ENCODE data around the gene ANKFY1.
"Not testable (repeated sequence)": the region's sequence is repeated elsewhere in the genome, so short reads cannot be mapped to it uniquely, and the experiment has no call there.

ANKFY1 gene

GRCh38 chr17:4150096-4150495 is 113.7 kb downstream of the ANKFY1 start:
- no peak for FAIRE-seq

GRCh38 chr17:4148611-4149308 is 115.0 kb downstream of the ANKFY1 start:
- FAIRE-seq: no peak

GRCh38 chr17:4147751-4148310 is 115.9 kb downstream of the ANKFY1 start:
- no peak for FAIRE-seq

DNA sequence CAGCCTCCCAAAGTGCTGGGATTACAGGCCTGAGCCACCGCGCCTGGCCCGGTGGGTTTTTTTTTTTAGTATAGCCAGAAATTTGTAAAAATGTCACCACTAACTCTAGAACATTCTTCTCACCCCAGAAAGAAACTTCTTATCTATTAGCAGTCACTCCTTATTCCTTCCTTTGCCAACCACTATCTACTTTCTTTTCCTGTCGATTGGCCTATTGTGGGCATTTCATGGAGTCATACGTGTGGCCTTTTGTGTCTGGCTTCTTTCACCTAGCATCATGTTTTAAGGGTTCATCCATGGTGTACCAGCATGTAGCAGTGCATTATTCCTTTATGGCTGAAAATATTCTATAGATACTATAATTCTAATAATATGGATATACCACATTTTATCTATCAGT is 117.1 kb downstream of the ANKFY1 start:
- no peak for FAIRE-seq

DNA sequence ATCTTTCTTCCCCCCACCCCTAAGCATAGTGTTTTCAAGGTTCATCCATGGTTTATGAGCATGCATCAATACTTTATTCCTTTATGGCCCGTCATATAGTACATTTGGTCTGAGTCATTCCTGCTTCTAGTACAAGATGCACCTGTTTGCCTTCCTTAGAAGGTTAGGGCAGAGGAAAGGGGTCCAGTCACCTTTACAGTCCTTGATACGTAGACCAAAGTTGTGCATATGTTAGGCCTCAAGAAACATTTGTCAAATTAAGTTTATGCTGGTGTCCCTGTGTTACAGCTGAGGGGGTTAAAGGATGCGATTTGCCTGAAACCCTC is 119.4 kb downstream of the ANKFY1 start:
- FAIRE-seq: no peak

GRCh38 chr17:4143563-4144421 is 120.0 kb downstream of the ANKFY1 start:
- FAIRE-seq: no peak

- FAIRE-seq: no peak
Observed at GRCh38 chr17:4142107-4142900, 121.5 kb downstream of the ANKFY1 start.

- FAIRE-seq: no peak
Observed at GRCh38 chr17:4140125-4140524, 123.7 kb downstream of the ANKFY1 start.

DNA sequence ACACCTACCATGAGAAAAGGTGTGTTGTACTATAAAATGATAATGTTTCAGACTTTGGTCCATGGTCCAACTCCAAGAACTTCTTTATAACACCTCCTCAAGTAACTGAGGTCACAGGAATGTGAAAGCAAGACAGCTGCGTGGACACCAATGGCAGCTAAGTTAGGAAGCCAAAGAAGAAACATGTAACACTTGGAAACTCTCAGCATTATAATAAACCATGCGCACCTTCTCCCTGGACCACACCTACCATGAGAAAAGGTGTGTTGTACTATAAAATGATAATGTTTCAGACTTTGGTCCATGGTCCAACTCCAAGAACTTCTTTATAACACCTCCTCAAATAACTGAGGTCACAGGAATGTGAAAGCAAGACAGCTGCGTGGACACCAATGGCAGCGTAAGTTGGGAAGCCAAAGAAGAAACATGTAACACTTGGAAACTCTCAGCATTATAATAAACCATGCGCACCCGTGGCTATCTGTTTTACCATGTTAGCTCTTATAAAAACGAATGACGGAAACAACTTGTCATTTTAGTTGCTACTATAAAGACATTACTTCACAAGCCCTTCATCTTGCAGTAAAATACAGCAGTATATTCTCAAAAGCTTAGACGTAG is 124.8 kb downstream of the ANKFY1 start:
- FAIRE-seq: not testable (repeated sequence)

GRCh38 chr17:4136373-4136772 is 127.4 kb downstream of the ANKFY1 start:
- no peak for FAIRE-seq

DNA sequence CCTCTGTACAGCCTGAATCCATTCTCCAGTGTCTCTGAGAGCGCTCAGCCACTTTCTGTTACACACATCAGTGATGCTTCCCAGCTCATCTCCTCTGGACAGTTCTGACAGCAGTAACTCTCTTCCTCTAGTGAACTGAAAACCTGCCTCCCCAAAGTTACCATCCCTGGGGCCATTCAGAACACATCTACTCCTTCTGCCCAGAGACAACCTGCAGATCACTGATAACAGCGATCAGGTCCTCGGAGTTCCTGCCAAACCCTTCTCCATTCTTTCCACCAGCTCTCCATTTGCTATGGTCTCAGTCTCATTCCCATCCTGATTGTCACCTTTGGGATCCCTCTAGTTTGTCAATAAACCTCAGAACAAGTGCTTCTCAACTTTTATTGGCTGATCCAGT is 128.3 kb downstream of the ANKFY1 start:
- FAIRE-seq: no peak

DNA sequence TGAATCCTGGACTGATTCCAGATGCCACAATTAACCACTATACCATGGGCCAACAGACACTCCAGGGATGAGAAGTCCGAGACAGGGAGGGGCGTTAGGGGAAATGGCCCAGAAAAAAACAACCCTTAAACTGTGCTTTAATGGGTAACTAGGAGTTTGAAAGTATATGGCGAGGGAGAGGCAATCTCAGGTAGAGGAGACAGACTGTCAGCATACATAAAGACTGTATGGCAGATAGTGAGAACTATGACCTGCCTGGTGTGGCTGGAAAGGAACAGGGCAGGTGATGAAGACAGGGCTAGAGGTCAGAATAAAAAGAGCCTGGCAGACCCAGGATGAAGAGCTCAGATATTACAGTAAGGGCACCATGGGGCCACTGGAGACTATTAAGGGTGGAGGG is 129.1 kb downstream of the ANKFY1 start:
- FAIRE-seq: no peak

DNA sequence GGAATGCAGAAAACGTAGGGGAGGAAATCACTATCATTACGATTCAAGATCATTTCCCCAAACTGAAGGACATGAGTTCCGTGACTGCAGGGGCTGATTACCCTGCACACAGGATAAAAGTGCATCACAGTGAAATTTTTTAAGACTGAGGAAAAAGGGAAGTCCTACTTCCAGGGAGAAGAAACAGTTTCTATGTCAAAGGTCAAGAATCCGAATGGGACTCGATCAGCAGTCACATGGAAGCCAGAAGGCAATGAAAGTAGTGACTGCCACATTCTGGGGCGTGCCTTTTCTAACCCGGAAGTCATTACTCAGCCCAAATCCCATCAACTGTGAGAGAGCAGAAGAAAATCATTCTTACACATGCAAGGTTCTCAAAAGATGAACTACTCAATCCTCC is 133.1 kb downstream of the ANKFY1 start:
- FAIRE-seq: no peak

DNA sequence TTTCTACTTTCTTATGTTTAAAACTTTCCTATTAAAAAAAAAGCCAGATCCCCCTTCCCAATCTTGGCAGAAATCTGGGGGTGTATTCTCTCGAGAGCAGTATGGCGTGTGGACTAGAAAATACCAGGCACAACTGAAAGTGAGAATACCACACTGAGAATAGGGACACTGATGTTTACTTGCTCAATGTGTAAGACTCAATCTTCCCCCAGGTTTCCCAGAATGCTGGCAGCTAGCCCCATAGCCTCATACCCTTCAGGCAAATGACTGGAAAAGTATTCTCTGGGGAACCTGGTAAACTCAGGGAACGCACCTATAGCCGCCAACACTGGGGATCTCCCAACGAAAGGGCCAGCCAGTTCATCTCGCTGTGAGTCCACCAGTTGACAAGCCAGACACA is 136.2 kb downstream of the ANKFY1 start:
- FAIRE-seq: no peak

DNA sequence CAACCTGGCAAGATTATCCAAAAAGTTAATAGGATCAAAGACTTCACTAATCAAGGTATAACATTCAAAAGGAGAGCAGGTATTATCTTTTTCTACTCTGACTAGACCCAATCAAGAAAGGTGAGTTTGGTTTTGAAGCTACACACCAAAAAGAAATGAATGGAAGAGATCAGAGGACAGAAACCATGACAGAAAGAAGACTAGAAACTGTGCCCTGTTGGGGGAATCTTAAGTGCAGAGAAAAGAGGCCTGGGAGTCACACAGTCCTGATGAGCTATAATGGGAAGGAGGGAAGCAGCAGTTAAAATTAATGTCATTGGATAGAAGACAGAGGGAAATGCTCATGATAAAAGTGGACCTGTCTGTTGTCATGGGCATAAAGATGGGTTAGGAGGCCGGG is 138.2 kb downstream of the ANKFY1 start:
- FAIRE-seq: no peak

DNA sequence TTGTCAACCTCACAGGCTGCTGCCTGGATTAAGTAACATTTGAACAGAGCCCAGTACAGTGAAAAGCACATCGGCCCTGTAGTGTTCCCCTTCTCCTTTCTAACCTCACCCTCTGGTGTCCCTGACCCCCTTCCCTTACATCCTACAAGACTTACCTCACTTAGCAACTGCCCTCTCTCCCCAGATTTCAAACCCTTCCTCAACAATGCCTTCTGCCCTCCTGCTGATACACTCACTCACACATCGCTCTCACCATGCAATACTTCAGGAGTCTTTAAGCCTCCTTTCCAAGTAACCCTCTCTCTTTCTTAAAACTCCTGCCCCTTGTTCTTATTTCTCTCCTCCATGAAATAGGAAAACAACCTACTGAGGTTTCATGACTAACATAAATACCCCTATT is 138.8 kb downstream of the ANKFY1 start:
- FAIRE-seq: no peak

- no peak for FAIRE-seq
Observed at GRCh38 chr17:4120332-4120731, 143.4 kb downstream of the ANKFY1 start.

- FAIRE-seq: no peak
Observed at GRCh38 chr17:4119299-4119698, 144.5 kb downstream of the ANKFY1 start.

DNA sequence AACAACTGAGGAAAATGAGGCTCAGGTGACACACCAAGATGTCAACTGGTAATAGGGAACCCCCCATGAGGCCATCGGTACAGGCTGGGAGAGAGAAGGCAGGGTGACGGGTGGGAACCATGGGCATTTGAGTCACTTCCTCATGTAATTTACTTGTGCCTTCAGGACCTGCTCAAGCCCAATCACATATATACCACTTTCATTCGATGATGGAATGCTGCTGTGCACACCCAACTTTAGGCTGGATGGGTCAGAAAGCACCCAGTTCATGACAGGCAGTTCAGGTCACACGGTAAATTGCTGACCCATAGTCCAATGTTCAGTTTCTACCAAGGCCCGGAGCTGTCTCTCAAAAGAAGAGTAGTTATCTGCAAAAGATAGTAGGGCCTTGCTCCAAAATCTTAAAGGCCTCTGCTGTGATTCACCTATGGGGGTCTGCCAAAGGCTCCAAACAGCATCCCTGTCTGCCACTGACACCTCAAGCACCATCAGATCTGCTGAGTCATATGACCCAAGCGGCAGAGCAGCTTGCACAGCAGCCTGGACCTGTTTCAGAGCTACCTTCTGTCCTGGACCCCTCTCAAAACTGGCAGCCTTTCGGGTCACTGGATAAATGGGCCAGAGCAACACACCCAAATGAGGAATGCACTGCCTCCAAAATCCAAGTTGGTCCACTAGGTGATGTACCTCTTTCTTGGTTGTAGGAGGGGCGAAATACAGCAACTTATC is 145.6 kb downstream of the ANKFY1 start:
- FAIRE-seq: no peak

DNA sequence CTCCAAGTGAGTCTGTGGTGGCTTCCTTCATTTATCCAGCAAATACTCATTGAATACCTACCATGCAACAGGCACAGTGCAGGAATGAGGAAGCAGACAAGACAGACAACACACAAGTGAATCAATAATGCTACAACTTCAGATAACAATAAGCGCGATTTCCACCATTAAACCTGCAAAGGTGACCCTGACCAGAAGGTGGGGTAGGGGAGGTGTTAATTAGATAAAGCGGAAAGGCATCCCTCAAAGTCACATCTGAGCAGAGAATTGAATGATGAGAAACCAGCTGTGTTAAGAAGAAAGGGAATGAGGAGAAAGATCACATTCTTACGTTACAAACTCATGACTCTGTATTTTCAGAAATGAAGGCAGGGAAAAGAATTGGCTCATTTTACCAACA is 147.3 kb downstream of the ANKFY1 start:
- FAIRE-seq: no peak
